Measurements from ENCODE around the gene ANKRD60.

GRCh38 chr20:58223358-58223941 is 5.0 kb downstream of the ANKRD60 start:
- TF ChIP-seq YY1 (IDR thresholded peaks at IDR 0.05; ENCODE audit: low read depth) (no peak), EP300 (IDR thresholded peaks at IDR 0.05; ENCODE audit: borderline replicate concordance) (no peak), NFIC (IDR thresholded peaks at IDR 0.05) (no peak), CREB1 (IDR thresholded peaks at IDR 0.05; ENCODE audit: low read depth) (no peak), CEBPB (IDR thresholded peaks at IDR 0.05) (no peak), RAD21 (IDR thresholded peaks at IDR 0.05; ENCODE audit: low read depth) (no peak)
